Dendritic cell treated with granulocyte-macrophage colony-stimulating factor and Interleukin-4, amounts not matched to agents 40 ng/mL and 50 ng/mL, for 4 days (primary cell): ENCODE measurements around the gene LHFPL6.

Source experiments
- H3K27ac Mint-ChIP-seq: one replicate; pipeline ENCODE4 v1.8.0; 2022; ENCODE audit warnings: mild to moderate bottlenecking, mixed read lengths
- H3K27me3 Mint-ChIP-seq: one replicate; pipeline ENCODE4 v1.8.0; 2022; ENCODE audit warnings: mild to moderate bottlenecking, mixed read lengths
- H3K36me3 Mint-ChIP-seq: one replicate; pipeline ENCODE4 v1.8.0; 2022; ENCODE audit warnings: low read depth, mixed read lengths
- H3K4me1 Mint-ChIP-seq: one replicate; pipeline ENCODE4 v1.8.0; 2022; ENCODE audit warnings: low read depth, mixed read lengths
- H3K4me3 Mint-ChIP-seq: one replicate; pipeline ENCODE4 v1.8.0; 2022; ENCODE audit warnings: mild to moderate bottlenecking, moderate library complexity, mixed read lengths
- H3K9me3 Mint-ChIP-seq: one replicate; pipeline ENCODE4 v1.8.0; 2022; ENCODE audit warnings: mixed read lengths
- intact Hi-C: fragments of 100-400 bp; cut with micrococcal nuclease; formaldehyde crosslinking; loops from one replicate; pipeline ENCODE4 v1.15.0; 2022

Gene LHFPL6

DNA sequence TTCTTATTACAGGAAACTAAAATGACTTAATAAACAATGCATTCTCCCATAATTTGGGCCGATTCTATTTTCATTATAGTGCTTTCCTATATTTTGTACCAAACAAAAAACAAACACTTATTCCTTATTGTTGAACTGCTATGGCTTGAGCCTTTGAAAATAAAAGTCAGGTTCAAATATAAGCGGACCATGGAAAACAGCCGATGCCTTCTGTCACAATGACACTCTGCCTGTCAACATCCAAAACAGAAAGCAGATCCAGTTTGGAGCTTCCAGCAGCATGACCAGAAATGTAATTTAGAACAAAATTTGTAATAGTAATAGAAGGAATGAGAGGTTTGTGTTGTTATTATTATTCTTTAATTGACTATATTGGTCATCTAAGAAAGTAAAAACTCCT, 194.5 kb downstream of the LHFPL6 start:
- Mint-ChIP-seq H3K27me3 (no peaks in the 10 kb centered on the region), H3K4me3 (no peak overlapping the region), H3K27ac (no peak overlapping the region), H3K9me3 (no peaks in the 10 kb centered on the region), H3K36me3 (no peaks in the 10 kb centered on the region), H3K4me1 (peaks cover 31% of the 10 kb centered on the region)
- intact Hi-C loops: no loop called here

DNA sequence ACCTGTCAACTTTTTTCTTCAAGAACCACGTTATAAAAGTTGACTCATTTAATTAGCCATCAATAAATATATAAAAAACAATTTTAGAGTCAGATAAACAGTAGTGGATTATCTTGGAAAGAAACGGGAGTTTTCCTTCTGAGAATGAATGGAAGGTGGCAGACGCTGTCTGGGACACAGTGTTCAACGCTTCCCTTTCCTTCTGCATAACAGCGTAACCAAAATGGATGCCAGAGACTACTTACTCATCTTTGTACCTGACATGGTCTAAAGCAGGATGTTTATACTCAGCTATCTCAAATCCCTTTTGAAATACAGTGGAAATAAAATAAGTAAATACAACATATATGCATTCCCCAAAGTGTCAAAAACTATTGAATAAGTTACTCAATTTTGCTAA, 195.2 kb downstream of the LHFPL6 start:
- Mint-ChIP-seq H3K27ac (no peak overlapping the region), H3K4me1 (peaks cover 30% of the 10 kb centered on the region), H3K4me3 (no peak overlapping the region), H3K36me3 (no peaks in the 10 kb centered on the region), H3K27me3 (no peaks in the 10 kb centered on the region), H3K9me3 (no peaks in the 10 kb centered on the region)
- intact Hi-C loops: no loop called here

DNA sequence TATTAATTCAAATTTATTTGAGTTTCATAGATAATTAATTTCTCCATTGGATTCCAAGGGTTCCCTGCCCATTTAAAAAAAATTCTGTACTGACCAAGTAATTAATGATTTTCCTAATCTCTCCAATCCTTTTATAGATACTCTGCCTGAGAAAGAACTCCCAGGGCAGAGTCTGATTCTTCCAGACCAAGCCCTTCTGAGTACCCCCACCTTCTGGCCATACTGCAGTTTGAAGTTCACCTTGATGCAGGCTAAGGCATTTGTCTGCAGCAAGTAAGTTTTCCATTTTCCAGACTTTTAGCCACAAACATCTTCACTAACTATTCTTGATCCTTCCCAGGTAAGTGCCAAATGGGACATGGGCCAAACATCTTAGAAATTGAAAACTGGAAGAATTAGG, 195.9 kb downstream of the LHFPL6 start:
- intact Hi-C loops: no loop called here
- no peak overlapping the region for H3K27ac Mint-ChIP-seq

DNA sequence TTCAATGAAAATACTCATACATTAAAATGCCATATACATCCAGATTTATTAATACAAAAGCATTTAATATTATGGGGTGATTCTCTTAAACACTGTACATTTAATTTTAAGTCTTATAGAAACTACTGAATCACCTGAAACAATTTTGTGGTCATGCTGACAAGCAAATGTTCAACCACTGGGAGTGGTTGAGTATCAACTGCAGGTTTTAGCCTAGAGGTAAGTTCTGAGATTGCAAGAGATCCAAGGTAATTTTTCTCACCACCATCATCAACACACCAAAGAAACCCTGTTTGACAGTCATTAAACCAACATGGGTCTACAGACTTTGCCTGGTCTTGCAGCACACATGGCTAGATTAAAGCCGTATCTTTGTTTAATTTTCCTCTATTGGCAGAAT, 196.3 kb downstream of the LHFPL6 start:
- H3K4me3 Mint-ChIP-seq: no peak overlapping the region
- intact Hi-C loops: no loop called here
- no peaks in the 10 kb centered on the region for H3K27me3 Mint-ChIP-seq

More for the DNA sequence above, 195.9 kb downstream of the LHFPL6 start:
- Mint-ChIP-seq H3K27me3 (no peaks in the 10 kb centered on the region), H3K36me3 (no peaks in the 10 kb centered on the region), H3K4me1 (peaks cover 23% of the 10 kb centered on the region), H3K9me3 (no peaks in the 10 kb centered on the region), H3K4me3 (no peak overlapping the region)

DNA sequence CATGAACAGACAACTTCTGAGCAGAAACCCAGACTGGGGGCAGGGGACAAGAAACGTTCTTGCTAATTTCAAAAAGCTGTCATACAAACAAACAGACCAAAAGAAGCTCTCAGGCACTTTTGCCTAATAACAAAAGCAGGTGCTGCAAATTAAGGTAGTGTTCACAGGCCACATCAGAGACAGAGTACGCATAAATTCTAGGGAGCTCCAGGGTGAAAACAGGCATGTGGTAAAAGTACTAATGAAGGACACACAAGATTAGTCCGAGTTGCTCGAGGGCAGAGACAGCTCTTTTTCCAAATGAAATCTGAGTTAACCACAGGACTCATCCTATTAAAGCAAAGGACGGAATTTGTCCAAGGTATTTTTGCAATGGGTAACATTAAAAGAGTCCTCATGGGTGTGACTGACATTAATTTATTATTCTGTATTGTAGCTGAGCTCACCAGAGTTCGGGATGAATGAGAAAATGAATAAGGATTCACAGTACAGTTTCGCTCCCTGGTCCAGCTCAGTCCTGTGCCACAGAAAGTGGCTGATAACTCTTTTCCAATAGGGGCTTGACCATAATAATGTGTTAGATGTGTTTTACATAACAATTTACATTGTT, 197.3 kb downstream of the LHFPL6 start:
- no peaks in the 10 kb centered on the region for H3K9me3 Mint-ChIP-seq
- H3K36me3 Mint-ChIP-seq: no peaks in the 10 kb centered on the region
- H3K4me3 Mint-ChIP-seq: no peak overlapping the region
- intact Hi-C loops: no loop called here
- H3K27ac Mint-ChIP-seq: no peak overlapping the region
- no peaks in the 10 kb centered on the region for H3K27me3 Mint-ChIP-seq
- H3K4me1 Mint-ChIP-seq: peaks cover 12% of the 10 kb centered on the region

More for the DNA sequence above, 196.3 kb downstream of the LHFPL6 start:
- Mint-ChIP-seq H3K9me3 (no peaks in the 10 kb centered on the region), H3K36me3 (no peaks in the 10 kb centered on the region), H3K4me1 (peaks cover 20% of the 10 kb centered on the region), H3K27ac (no peak overlapping the region)

DNA sequence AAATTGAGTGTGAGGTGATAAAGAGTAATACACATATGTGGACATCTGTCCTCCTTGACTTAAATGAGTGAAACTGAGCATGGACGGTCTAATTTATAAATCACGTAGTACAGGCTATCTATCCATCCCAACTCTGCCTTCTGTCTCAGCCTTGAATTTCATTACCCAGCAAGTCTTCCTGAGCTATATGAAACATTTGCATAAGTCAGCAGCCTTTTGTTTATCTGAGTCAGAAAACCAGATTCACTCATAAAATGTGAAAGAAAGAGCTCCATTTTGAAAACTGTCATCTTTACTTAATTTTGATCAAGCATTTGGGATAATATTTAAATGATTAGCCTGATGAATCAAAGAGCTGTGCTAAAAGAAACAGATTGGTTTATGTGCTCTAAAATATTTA, 197.9 kb downstream of the LHFPL6 start:
- Mint-ChIP-seq H3K4me3 (no peak overlapping the region), H3K27me3 (no peaks in the 10 kb centered on the region), H3K9me3 (no peaks in the 10 kb centered on the region), H3K4me1 (peaks cover 7% of the 10 kb centered on the region), H3K27ac (no peak overlapping the region), H3K36me3 (no peaks in the 10 kb centered on the region)
- intact Hi-C loops: no loop called here

DNA sequence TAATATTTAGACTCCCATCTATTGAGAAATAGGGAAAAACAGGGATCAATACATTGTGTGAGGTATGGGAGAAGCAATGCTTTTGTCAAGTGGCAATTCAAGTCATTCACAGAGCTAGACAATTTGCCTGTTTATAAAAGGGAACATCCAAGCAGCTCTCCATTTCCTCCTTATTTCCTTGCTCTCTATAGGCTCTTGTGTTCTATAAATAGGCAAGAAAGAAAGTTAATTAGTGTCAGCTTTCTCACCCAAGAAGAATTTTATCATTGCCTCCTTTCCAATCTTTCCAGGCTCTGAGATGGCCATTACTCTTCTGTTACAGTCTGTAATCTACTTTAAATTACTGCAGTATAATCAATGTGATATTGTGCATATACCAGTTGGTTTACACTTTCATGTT, 199.9 kb downstream of the LHFPL6 start:
- Mint-ChIP-seq H3K27ac (no peak overlapping the region), H3K27me3 (no peaks in the 10 kb centered on the region)

DNA sequence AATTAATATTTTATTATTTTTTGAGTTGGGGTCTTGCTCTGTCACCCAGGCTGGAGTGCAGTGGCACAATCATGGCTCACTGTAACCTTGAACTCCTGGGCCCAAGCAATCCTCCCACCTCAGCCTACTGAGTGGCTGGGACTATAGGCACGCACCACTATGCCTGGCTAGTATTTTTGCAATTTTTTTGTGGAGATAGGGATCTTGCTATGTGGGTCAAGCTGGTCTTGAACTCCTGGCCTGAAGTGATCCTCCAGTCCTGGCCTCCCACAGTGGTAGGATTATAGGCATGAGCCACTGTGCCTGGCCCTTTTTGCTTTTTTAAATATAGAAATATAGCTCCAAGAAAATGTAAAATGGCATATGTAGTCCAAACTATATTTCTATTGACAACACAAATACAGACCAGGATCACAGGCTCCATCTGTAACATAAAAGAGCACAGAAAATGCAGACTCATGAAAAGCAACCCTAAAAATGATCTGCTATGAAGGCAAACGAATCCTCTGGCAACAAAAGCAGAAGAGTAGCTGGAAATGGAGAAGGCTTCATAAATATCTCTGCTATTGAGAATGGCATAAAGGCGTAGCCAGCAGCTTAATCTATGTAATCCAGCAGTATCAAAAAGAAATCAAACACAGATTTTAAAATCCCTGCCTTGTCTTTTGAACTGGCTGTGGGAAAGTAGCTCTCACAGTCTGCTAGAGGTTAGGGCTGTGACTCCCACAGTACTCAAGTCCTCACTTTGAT, 200.6 kb downstream of the LHFPL6 start:
- Mint-ChIP-seq H3K27ac (no peak overlapping the region), H3K27me3 (no peaks in the 10 kb centered on the region), H3K36me3 (no peaks in the 10 kb centered on the region), H3K4me3 (no peak overlapping the region), H3K4me1 (no peaks in the 10 kb centered on the region), H3K9me3 (no peaks in the 10 kb centered on the region)
- intact Hi-C loops: no loop called here

More for the DNA sequence above, 199.9 kb downstream of the LHFPL6 start:
- H3K36me3 Mint-ChIP-seq: no peaks in the 10 kb centered on the region
- no peak overlapping the region for H3K4me3 Mint-ChIP-seq
- H3K9me3 Mint-ChIP-seq: no peaks in the 10 kb centered on the region
- no peaks in the 10 kb centered on the region for H3K4me1 Mint-ChIP-seq
- intact Hi-C loops: no loop called here

DNA sequence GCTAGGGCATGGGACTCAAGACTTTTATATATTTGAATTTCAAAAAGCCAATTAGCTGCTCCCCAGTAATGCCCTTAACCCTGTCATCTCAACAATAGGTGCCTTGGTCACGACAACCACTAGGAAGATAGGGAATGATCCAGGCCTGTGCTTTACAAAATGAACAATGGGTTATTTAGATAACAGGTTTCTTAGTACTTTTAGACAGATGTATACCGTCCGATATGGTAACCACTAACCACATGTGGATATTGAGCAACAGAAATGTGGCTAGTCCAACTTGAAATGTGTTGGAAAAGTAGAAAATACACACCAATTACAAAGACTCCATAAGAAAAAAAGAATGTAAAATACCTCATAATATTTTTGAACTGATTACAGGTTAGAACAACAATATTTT, 201.2 kb downstream of the LHFPL6 start:
- intact Hi-C loops: no loop called here
- no peak overlapping the region for H3K4me3 Mint-ChIP-seq
- H3K9me3 Mint-ChIP-seq: no peaks in the 10 kb centered on the region
- H3K4me1 Mint-ChIP-seq: no peaks in the 10 kb centered on the region
- no peak overlapping the region for H3K27ac Mint-ChIP-seq
- no peaks in the 10 kb centered on the region for H3K36me3 Mint-ChIP-seq
- H3K27me3 Mint-ChIP-seq: no peaks in the 10 kb centered on the region

DNA sequence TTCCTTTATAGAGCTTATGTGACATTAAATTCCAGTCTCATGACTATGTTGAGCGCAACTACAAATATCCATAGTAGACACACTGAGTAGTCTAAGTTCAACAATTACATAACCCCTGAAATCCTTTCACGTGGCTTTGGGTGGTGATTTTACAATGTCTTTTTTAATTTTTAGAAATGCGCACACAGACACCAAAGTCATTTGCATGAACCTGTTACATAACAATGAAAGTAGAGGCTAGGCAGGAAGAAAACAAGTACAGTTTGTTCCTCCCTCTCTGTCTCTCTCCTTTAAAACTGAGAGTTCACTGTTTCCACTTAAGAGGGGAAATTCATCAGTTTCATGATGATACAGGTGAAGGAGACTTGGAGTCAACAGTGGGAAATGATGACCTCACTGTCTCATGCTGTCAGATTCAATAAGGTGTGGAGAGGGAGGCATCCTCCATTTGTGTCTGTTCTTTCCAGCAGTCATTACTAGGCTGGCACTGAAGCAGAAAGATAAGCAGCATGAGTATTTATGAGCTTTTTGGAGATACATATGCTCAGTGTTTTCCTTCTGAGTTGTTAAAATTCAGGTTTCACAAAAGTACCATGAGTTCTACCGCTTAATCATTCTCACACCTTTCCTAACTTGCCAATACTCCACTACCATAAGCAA, 201.8 kb downstream of the LHFPL6 start:
- Mint-ChIP-seq H3K4me1 (no peaks in the 10 kb centered on the region), H3K27ac (no peak overlapping the region), H3K27me3 (no peaks in the 10 kb centered on the region), H3K36me3 (no peaks in the 10 kb centered on the region), H3K4me3 (no peak overlapping the region), H3K9me3 (no peaks in the 10 kb centered on the region)
- intact Hi-C loops: no loop called here

DNA sequence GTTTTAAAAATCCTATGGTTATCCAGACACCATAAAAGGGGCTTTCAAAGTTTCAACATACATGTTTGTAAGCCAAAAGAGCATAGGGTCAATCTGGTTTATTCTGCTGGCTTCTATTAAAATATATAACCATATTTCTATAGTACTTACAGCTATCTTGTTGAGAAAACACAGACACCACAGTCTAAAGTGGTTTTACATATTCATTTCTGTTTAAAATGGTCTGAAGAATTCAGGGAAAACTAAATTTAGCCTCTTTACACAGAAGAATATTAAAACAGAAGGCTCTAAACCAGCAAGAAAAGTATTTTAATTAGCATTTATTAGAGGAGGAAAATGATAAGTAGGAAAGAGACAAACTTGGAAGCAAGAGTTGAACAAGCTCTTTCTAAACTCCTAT, 203.9 kb downstream of the LHFPL6 start:
- Mint-ChIP-seq H3K27me3 (no peaks in the 10 kb centered on the region), H3K27ac (no peak overlapping the region), H3K36me3 (no peaks in the 10 kb centered on the region), H3K4me3 (no peak overlapping the region), H3K9me3 (no peaks in the 10 kb centered on the region), H3K4me1 (no peaks in the 10 kb centered on the region)
- intact Hi-C loops: no loop called here

DNA sequence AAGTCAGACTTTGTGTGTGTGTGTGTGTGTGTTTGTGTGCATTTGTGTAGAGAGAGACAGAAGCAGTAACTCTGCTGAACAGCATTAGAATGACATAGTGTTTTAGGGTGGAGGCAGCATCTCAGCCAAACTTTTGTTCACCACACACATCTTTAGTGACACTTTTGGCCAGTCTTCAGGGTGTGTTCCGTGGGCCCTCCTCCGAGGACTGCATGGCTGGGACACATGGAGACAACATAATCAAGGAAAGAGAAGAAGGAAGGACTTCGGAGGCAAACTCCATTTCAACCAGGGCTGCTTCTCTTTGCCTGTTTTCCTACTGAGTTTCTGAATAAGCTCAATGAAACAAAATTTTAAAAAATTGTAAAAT, 205.1 kb downstream of the LHFPL6 start:
- intact Hi-C loops: no loop called here
- no peaks in the 10 kb centered on the region for H3K9me3 Mint-ChIP-seq
- no peaks in the 10 kb centered on the region for H3K4me1 Mint-ChIP-seq
- H3K27ac Mint-ChIP-seq: no peak overlapping the region
- no peak overlapping the region for H3K4me3 Mint-ChIP-seq
- no peaks in the 10 kb centered on the region for H3K27me3 Mint-ChIP-seq
- no peaks in the 10 kb centered on the region for H3K36me3 Mint-ChIP-seq

DNA sequence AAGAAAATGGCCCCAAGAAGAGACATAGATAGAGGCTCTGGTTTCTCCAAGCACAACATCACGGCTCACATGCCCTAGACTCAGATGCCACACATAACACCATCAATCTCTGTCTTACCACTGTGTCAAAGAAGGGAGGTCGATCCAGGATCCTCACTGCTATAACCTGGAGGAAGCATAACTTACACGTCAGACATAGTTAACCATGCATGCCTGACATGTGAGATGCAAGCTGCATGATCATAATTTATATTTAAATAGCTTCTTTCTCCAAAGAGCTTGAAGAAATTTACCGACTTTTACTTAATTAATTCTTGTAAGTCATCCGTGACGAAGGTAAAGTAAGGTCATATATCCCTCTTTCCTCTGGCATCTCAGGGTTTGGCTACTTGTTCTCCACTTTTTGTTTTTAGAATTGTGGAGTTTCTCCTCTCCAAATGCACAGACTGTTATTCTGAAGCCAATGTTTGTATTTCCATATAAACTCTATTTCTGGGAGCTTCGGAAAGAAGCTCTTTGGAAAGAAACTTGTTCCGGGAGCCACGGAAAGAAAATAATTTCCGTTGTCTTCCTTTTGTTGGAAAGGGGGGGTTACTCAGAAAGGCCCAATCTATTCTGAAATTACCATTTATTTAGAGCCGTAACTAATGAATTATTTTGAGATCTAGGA, 205.6 kb downstream of the LHFPL6 start:
- no peaks in the 10 kb centered on the region for H3K4me1 Mint-ChIP-seq
- H3K36me3 Mint-ChIP-seq: no peaks in the 10 kb centered on the region
- H3K4me3 Mint-ChIP-seq: no peak overlapping the region
- H3K9me3 Mint-ChIP-seq: no peaks in the 10 kb centered on the region
- H3K27me3 Mint-ChIP-seq: no peaks in the 10 kb centered on the region
- intact Hi-C loops: no loop called here
- no peak overlapping the region for H3K27ac Mint-ChIP-seq
